Lower lobe of right lung (tissue), 2 donors: ENCODE data around the gene UBE2I. TPM values are rescaled to one million over a fixed set of nuclear protein-coding genes. Genes with fewer than 3 reads are reported as not detected.
A peak's percentile ranks its signal among the peaks of the same experiment; 100 is the strongest.

Experiments used
- ATAC-seq, 2 donors: fragments of 200-7000 bp; cut with Tn5 transposase; one replicate each; pipeline ENCODE4 v1.9.1; 2020 to 2022; ENCODE audit warnings: mild to moderate bottlenecking in 2 of 2, moderate library complexity in 2 of 2
- DNase-seq: peaks from one replicate; pipeline ENCODE4 v3.0.0-alpha.2; 2020
- H3K27ac ChIP-seq: fragments of 200-600 bp; one replicate; pipeline ENCODE4 v1.8.0; 2022
- H3K27me3 ChIP-seq: fragments of 200-600 bp; one replicate; pipeline ENCODE4 v1.8.0; 2022; ENCODE audit warnings: low read depth
- H3K36me3 ChIP-seq: fragments of 200-600 bp; one replicate; pipeline ENCODE4 v1.8.0; 2022; ENCODE audit warnings: mild to moderate bottlenecking
- H3K4me1 ChIP-seq: fragments of 200-600 bp; one replicate; pipeline ENCODE4 v1.8.0; 2022
- H3K4me3 ChIP-seq: fragments of 200-600 bp; one replicate; pipeline ENCODE4 v1.8.0; 2022; ENCODE audit warnings: mild to moderate bottlenecking
- H3K9me3 ChIP-seq: fragments of 200-600 bp; one replicate; pipeline ENCODE4 v1.8.0; 2022
- intact Hi-C: fragments of 100-400 bp; cut with DNase I; formaldehyde crosslinking; loops from one replicate; pipeline ENCODE4 v1.11.0; 2022
- total RNA-seq: library from RNA; stranded (reverse); fragmentation: NEBNext Ultra II Directional; extraction: Animal tissue kit (Norgen Biotek cat#: 25700); gene quantifications from one replicate; pipeline ENCODE4 v1.2.1, GENCODE V29; 2021
- TF ChIP-seq, protein P1 (sequence below): fragments of 200-600 bp; IDR thresholded peaks from one replicate; pipeline ENCODE4 v1.8.0; 2022; ENCODE audit warnings: antibody characterized with exemption, mild to moderate bottlenecking
- donor health status: DM: no; HTN: yes; CAD: no; lungs with severe emphysema.

Gene UBE2I
- total RNA-seq, 1 donor from 2014 or later: 93.4 TPM

DNA sequence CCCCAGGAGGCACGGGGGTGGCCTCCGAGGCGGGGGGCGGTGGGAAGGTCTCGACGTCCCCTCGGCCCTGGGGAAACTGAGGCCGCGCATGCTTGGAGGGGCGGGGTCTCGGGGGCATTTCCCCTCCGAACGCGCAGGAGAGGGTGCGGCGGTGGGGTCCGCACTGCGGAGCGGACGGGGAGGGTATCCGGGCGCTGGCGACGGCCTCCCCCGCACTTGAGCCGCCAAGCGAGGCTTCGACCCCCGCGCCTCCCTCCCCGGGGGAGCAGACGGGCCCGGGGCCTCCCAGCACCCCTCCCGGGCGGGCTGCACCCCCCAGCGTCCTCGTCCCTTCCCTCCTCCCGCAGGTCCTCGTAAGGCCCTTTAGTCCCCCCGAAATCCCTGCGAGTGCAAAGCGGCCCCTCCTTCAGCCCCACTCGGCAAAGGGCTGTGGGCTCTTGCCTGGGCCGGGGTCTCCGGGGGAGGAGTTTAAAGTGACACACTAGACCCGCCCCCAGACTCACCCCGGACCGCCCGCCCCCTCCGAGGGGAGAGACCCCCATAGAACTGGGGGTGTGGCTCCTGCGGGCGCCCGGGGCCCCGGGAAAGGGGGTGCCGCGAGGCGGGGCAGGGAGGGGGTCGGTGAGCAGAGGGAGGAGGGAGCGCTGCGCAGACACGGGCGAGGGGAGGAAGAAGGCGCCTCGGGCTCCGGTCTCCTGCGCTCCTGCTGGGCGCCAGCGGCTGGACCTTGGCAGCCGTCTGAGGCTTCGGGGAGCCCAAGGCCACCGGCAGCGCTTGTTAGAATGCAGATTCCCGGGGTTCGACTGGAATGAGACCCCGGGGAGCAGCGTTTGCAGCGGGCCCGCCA is 24.6 kb downstream of the UBE2I start:
- H3K27ac ChIP-seq: no peak overlapping the region
- peaks cover 34% of the 10 kb centered on the region for H3K4me1 ChIP-seq
- TF ChIP-seq, protein P1, sequence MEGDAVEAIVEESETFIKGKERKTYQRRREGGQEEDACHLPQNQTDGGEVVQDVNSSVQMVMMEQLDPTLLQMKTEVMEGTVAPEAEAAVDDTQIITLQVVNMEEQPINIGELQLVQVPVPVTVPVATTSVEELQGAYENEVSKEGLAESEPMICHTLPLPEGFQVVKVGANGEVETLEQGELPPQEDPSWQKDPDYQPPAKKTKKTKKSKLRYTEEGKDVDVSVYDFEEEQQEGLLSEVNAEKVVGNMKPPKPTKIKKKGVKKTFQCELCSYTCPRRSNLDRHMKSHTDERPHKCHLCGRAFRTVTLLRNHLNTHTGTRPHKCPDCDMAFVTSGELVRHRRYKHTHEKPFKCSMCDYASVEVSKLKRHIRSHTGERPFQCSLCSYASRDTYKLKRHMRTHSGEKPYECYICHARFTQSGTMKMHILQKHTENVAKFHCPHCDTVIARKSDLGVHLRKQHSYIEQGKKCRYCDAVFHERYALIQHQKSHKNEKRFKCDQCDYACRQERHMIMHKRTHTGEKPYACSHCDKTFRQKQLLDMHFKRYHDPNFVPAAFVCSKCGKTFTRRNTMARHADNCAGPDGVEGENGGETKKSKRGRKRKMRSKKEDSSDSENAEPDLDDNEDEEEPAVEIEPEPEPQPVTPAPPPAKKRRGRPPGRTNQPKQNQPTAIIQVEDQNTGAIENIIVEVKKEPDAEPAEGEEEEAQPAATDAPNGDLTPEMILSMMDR: no peak
- intact Hi-C loops: no loop called here
- ATAC-seq: no peak
- peak overlapping the region; percentile 54 for H3K4me3 ChIP-seq
- H3K27me3 ChIP-seq: peaks cover 42% of the 10 kb centered on the region
- H3K36me3 ChIP-seq: no peaks in the 10 kb centered on the region
- H3K9me3 ChIP-seq: no peaks in the 10 kb centered on the region
- no peak for DNase-seq

DNA sequence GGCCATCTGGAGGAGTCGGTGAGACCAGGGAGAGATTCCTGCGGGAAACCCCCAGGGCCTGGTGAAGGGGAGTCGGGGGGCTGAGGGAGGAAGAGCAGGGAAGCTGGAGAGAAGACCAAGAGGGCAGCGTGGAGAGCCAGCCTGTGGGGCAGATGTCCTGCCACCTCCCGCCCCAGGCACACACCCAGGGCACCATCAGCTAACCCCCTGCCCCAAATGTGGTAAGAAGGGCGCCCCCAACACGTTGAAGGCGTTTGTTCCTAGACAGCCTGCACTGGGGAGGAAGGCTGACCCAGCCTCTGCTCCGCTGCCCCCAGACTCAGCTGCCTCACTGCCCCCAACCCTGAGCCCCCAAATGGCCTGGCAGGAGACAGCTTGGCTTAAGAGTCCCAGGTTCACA is 25.3 kb downstream of the UBE2I start:
- H3K27me3 ChIP-seq: peaks cover 42% of the 10 kb centered on the region
- TF ChIP-seq, protein P1: no peak
- intact Hi-C loops: no loop called here

DNA sequence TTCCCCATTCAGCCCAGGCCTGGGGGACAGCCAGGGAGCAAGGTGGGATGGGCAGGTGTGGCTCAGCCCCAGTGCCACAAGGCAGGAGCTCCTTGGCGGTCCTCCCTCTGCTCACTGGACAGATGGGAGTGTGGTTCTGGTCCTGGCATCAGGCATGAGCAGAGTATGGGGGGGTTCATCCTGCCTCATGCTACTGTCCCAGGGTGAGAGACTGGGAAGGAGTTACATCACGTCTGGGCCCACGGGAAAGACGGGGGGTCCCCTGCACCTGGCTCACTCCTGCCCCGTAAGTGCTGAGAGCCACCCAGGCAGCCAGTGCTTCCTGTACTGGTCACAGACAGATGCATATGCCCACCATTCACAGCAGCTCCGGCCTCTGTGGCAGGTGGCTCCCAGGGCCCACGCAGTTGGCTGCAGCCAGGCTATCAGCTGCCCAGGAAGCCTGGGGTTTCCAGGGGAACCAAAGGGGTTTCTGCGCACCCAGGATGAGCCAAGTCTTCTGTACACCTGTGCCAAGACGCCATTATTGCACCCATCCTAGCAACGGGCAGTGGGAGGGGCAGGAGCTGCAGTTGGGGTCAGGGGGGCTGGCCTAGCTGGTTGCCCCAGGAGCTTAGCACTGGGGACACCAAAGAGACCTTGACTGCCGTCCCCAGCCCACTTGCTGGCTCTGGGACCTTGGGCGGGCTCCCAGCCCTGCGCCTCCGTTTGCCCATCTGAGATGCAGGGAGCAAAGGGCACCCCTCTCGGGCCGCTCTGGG is 26.0 kb downstream of the UBE2I start:
- TF ChIP-seq, protein P1: no peak
- H3K4me3 ChIP-seq: no peak overlapping the region
- DNase-seq (no peak), ATAC-seq (no peak)
- H3K9me3 ChIP-seq: no peaks in the 10 kb centered on the region
- H3K4me1 ChIP-seq: peaks cover 34% of the 10 kb centered on the region
- intact Hi-C loops: no loop called here
- no peaks in the 10 kb centered on the region for H3K36me3 ChIP-seq
- H3K27ac ChIP-seq: no peak overlapping the region
- H3K27me3 ChIP-seq: peaks cover 42% of the 10 kb centered on the region

More for the DNA sequence above, 25.3 kb downstream of the UBE2I start:
- H3K4me1 ChIP-seq: peaks cover 34% of the 10 kb centered on the region
- H3K36me3 ChIP-seq: no peaks in the 10 kb centered on the region
- H3K27ac ChIP-seq: no peak overlapping the region
- DNase-seq (no peak), ATAC-seq (no peak)
- H3K9me3 ChIP-seq: no peaks in the 10 kb centered on the region
- H3K4me3 ChIP-seq: peak overlapping the region; percentile 54

DNA sequence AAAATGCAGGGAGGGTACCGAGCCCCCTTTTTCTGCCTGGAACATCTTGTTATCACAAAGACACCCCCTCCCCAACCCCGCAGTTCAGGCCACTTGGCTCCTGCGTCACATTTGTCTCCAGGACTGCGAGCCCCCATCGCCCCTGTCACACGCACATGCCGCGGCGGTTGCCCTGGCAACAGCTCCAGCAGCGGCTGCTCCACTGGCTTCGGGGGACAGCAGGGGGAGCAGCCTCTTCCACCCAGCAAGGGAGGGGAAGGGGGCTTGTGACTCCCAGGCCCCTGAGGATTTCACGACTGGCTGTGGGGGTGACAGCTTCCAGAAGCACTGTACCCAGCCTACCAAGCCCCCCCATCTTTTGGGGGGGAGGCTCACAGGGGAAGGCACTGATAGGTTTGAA is 26.6 kb downstream of the UBE2I start:
- H3K4me1 ChIP-seq: peaks cover 34% of the 10 kb centered on the region
- DNase-seq: no peak
- ATAC-seq: no peak
- no peak overlapping the region for H3K4me3 ChIP-seq
- no peaks in the 10 kb centered on the region for H3K9me3 ChIP-seq
- H3K27me3 ChIP-seq: peaks cover 42% of the 10 kb centered on the region
- H3K27ac ChIP-seq: no peak overlapping the region
- intact Hi-C loops: no loop called here
- TF ChIP-seq, protein P1: no peak
- H3K36me3 ChIP-seq: no peaks in the 10 kb centered on the region

DNA sequence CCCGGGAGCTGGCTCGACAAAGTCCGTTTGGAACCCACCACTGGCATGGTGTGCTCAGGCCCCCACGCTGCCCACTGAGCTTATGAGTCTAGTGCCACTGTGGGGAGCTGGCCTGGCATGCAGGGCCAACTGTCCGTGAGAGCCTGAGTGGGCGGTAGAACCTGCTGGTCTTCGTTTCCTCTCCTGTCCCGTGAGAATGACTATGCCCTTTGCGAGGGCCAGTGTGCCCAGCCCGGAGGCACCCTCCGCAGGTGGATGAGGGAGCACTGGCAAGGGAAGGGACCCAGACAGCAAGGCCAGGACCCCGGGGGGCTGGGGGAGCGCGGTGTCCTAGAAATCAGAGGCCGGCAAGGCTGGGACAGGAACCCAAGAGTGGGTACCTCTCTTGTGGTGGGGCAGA is 27.2 kb downstream of the UBE2I start:
- intact Hi-C loops: no loop called here
- Histone ChIP-seq H3K36me3 (no peaks in the 10 kb centered on the region), H3K4me3 (no peak overlapping the region), H3K4me1 (peaks cover 29% of the 10 kb centered on the region), H3K27ac (no peak overlapping the region), H3K9me3 (no peaks in the 10 kb centered on the region), H3K27me3 (peaks cover 42% of the 10 kb centered on the region)
- ATAC-seq (no peak), DNase-seq (no peak)
- TF ChIP-seq, protein P1: no peak
